ENCODE results near the gene SOAT2.
"Not testable (repeated sequence)": the region's sequence is repeated elsewhere in the genome, so short reads cannot be mapped to it uniquely, and the experiment has no call there.

SOAT2 gene

DNA sequence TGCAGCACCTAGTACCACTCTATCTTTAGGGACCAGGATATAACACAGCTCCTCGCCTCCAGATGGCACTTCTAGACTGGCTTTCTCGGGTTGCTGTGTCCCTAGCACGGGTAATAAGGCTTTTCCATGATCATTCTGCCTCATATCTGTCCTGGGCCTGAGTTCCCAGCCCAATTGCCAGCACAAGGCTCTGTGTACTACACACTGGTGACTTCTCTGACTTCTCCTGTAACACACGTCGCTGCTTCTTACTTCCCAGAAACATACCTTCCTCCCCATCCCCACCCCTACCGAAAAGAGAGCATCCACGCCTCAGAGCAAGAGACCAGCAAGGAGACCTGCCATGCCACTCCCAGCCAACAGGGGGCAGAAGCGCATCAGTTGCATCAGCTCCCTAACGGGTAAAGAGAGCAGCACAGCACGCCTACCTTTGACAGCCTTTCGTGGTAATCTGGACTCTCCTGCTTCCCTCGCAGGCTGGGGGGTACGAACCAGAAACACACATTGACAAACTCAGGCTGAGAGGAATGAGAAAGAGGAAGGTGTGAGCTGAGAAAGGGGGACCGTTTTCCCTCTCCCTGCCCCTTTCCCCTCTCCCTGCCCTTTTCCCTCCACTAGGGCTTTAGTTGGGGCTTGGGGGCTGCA lies 56.0 kb downstream of the SOAT2 start:
- DNase-seq = peak; percentile 59

DNA sequence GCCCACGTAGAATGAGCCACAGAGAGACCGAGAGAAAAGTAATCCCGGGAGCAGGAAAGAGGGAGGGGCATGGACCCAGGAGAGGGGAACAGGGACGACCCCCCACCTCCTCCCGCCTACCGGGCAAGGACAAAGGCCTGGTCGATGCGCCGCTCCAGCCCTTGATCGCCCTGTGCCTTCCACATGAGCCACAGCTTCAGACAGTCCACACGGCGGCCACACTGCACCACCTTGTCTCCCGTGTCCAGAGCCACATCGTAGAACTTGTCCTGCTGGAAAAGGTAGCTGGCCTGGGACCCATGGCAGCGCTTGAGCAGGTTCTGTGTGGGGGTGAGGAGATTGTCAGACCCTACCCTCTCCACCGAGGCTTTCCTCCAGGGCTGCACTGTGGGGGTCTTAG lies 56.7 kb downstream of the SOAT2 start:
- DNase-seq = no peak

DNA sequence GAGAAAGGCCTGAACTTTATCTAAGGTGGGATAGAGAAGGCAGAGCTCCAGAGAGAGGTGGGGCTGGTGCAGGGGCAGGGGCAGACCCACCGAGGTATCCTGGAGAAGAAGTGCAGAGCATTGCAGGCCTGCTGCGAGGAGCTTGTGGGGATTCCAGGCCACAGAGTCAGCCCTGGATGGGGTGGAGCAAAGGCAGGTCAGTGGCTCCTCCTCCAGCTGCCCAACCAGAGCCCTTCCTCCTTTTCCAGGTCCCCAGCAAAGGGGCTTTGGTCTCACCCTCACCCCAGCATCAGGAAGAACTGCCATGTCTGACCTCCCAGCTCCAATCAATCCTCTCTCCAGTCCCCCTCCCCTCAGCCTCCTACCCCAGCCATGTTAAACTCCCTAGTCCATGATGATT lies 57.4 kb downstream of the SOAT2 start:
- DNase-seq = no peak

DNA sequence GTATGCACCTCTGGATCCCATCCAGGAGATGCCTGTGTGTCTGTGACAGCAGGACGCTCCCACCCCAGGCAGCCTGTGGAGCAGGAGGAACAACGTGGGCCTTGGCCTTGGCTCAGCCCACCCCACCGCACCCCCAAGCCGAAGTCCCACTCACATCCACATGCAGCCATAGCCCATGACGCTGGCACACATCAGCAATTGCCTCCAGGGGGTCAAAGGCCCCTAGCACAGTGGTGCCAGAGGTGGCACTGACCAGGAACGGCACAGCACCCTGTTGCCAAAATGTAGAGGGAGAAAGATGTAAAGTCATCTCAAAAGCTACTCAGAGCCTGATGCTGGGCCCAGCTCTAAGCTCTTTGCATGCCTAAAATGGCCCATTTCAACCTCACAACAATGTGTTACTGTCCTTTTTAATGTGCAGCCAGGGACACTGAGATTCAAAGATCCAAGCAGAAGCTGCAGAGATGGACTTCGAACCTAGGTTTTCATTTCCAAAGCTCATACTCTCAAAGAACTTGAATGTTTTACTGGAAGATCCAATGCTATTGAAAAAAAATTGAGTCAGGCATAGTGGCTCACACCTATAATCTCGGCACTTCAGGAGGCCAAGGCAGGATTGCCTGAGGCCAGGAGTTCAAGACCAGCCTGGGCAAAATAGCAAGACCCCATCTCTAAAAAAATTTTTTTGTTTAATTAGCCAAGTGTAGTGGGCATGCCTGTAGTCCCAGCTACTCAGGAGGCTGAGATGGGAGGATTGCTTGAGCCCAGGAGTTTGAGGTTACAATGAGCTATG lies 58.0 kb downstream of the SOAT2 start:
- DNase-seq = no peak

DNA sequence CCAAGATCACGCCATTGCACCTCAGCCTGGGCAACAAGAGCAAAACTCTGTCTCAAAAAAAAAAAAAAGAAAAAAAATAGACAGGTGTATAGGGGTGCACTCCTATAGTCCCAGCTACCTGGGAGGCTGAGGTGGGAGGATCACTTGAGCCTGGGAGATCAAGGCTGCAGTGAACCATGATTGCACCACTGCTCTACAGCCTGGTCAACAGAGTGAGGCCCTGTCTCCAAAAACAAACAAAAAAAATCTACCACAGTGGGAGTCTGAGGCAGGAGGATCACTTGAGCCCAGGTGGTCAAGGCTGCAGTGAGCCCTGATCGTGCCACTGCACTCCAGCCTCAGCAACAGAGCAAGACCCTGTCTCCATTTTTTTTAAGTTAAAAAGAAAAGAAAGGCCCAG lies 59.7 kb downstream of the SOAT2 start:
- not testable (repeated sequence) for DNase-seq

DNA sequence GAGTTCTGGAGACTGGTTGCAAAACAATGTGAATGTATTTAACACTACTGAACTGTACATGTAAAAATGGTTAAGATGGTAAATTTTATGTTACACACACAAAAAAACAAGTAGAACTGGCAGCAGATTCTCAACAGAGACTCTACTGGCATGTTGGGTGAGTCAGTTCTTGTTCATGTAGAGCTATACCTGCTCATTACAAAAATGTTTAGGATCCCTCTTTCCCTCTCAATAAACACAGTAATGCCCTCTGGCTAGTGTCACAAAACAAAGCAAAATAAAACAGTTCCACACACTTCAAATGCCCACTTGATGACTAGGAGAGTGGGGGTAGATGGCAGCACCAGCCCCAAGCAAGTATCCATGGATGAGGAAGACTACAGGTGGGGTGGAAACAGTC lies 63.6 kb downstream of the SOAT2 start:
- no peak for DNase-seq

DNA sequence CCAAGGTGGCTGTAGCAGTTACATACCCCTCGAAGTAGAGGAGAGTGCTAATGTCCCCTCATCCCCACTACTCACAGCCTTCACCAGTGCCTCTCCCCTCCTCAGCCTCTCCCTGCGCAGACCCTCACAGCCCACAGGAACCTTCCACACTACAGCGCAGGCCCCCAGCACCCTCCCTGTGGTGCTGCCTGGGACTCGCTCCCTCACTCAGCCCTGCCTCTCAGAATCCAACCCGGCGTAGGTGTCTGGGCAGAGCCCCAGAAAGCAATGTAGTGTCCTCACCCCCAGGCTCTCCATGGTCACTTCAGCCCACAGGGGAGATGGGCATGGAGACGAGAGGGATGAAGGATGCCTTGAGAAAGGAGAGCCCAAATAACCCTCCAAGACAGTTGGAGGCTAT lies 66.4 kb downstream of the SOAT2 start:
- no peak for DNase-seq

DNA sequence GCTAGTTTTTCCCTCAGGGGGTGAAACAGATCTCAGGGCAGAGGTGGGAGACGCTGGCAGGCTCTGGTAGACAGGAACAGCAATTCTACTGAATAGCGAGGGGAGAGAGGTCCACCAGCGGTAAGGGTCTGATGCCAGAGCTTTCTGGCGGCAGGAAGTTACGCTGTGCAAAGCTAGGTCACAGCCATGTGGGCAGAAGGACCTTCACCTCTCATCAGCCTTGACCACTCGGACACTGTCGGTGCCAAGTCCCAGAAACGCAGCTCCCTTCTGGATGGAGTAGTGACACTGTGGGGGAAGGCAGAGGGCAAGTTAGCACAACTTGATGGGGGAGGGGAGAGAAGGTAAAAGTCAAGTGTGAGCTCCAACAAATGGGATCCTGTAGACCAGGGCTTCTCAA lies 66.9 kb downstream of the SOAT2 start:
- no peak for DNase-seq

DNA sequence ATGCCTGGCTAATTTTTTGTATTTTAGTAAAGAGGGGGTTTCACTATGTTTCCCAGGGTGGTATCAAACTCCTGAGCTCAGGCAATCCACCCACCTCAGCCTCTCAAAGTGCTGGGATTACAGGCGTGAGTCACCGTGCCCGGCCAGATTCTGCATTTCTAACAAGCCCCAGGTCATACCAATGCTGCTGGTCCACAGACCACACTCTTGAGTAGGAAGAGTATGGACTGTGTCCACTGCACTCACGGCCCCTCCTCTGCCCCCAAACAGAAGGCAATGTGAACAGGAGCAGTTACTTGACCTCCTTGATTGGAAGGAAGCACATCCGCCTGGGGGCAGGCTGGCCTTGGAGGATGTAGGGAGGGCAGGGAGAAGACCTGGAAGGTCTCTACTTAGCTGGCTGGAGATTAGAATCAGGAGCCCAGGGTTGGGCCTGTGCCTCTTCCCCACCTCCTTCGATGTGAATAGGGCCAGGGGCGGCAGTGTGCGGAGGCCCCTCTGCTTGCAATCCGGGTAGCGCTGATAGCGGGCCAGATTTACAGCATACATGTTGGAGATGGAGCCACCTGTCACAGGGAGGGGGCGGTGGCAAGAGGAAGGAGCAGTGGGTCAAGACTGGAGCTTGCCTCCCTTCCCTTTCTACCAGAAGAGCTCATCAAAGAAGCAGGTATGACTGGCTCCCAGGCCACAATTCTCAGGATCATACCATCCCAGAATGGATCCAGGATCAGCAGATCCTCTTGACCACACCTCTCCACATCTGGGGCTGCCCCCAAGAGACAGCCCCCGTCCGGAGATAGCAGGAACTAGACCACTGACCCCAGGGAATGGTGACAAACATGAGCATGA lies 67.8 kb downstream of the SOAT2 start:
- no peak for DNase-seq

DNA sequence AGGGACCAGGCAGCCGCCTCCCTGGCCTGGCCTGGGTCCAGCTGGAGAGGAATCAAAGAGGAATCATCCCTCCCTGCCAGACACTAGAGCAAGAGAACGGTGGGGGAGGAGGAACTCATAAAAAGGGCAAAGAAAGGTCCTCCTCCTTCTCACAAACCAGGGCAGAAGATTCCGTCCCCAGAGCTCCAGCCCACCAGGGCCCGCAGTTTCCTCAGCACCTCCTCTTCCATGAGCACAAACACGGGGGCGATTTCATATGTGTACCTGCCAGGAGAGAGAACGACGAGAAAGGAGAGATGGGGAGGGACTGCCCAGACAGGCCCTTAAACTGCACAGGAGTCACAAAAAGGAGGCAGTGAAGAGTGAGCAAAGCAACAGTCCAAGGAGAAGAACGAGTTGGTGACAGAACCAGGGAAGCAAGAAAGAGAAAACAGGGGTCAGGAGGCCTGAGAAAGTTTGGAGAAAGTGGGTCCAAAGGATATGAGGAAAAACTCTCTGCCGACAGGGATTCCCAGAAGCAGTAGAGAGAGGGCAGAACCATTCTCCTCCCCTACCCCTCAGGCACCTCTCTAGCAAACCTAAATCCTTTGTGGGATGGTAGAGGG lies 68.5 kb downstream of the SOAT2 start:
- DNase-seq = no peak

DNA sequence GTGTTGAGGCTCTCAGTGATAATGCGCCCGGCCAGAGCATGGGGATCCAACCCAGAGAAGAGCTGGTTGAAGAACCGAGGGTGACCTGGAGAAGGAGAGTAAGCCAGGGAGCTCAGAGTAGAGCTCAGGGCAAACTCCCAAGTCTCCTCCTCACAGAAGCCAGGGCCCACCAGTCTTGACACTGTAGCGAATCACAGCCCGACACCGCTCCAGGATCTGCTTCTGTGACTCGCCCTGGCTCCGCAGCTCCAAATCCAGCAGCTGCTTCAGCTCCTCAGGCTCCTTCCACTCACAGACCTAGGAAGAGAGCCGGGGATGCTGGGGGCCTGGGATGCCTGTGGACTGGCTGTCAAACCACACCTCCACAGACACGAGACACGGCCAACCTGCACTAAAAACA lies 69.1 kb downstream of the SOAT2 start:
- no peak for DNase-seq

DNA sequence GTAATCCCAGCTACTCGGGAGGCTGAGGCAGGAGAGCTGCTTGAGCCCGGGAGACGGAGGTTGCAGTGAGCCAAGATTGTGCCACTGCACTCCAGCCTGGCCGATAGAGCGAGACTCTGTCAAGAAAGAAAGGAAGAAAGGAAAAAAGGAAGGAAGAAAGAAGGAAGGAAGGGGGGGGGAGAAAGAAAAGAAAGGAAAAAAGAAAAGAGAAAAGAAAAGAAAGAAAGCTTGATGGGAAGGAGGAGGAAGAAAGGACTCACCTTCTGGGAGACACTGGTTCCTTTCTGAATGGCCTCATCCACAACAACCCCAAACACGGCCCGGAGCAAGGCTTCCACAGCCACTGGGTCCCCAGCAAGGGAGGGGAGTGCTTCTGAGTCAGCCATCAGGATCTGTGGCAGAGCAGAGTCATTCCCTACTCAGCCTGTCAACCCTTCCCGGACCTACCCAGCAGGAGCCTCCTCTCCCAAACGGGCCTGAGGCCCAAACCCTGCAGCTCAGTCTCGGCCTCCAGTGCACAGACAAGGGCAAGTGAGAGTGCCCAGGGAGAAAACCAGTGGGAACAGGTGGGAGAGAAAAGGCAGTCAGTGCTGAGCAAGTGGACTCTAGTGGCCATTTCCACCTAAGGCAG lies 69.9 kb downstream of the SOAT2 start:
- DNase-seq = no peak

Measured in NCI-H748 treated with DMSO at 0.1 percent for 48 hours (cell line).